ENCODE data around the gene TSEN15.

The TSEN15 gene

GRCh38 chr1:184028854-184029623, 22.5 kb upstream of the TSEN15 start:
- H3K4me3 ChIP-seq (ENCODE audit: control insufficient read depth, low read depth, low read length), result no peak overlapping the region
- no peak for TF ChIP-seq CTCF (IDR thresholded peaks at IDR 0.05; ENCODE audit: control insufficient read depth, insufficient read depth, low read depth, low read length, missing control alignments)
- no peak for DNase-seq (ENCODE audit: low read depth)

- no peak for DNase-seq (ENCODE audit: low read depth)
- TF ChIP-seq CTCF (IDR thresholded peaks at IDR 0.05; ENCODE audit: control insufficient read depth, insufficient read depth, low read depth, low read length, missing control alignments), result no peak
- H3K4me3 ChIP-seq (ENCODE audit: control insufficient read depth, low read depth, low read length), result no peak overlapping the region
Measured at GRCh38 chr1:184030433-184031091, 21.0 kb upstream of the TSEN15 start.

- no peak for TF ChIP-seq CTCF (IDR thresholded peaks at IDR 0.05; ENCODE audit: control insufficient read depth, insufficient read depth, low read depth, low read length, missing control alignments)
- DNase-seq (ENCODE audit: low read depth), result no peak
- H3K4me3 ChIP-seq (ENCODE audit: control insufficient read depth, low read depth, low read length), result no peak overlapping the region
Measured at GRCh38 chr1:184031092-184031408, 20.5 kb upstream of the TSEN15 start.

- no peak overlapping the region for H3K4me3 ChIP-seq (ENCODE audit: control insufficient read depth, low read depth, low read length)
- DNase-seq (ENCODE audit: low read depth), result no peak
- TF ChIP-seq CTCF (IDR thresholded peaks at IDR 0.05; ENCODE audit: control insufficient read depth, insufficient read depth, low read depth, low read length, missing control alignments), result no peak
Measured at GRCh38 chr1:184031409-184032107, 20.0 kb upstream of the TSEN15 start.

GRCh38 chr1:184032306-184032929, 19.1 kb upstream of the TSEN15 start:
- H3K4me3 ChIP-seq (ENCODE audit: control insufficient read depth, low read depth, low read length), result no peak overlapping the region
- no peak for TF ChIP-seq CTCF (IDR thresholded peaks at IDR 0.05; ENCODE audit: control insufficient read depth, insufficient read depth, low read depth, low read length, missing control alignments)
- DNase-seq (ENCODE audit: low read depth), result no peak

GRCh38 chr1:184032930-184033418, 18.6 kb upstream of the TSEN15 start:
- no peak for TF ChIP-seq CTCF (IDR thresholded peaks at IDR 0.05; ENCODE audit: control insufficient read depth, insufficient read depth, low read depth, low read length, missing control alignments)
- no peak for DNase-seq (ENCODE audit: low read depth)
- no peak overlapping the region for H3K4me3 ChIP-seq (ENCODE audit: control insufficient read depth, low read depth, low read length)
